ENCODE results near the gene TEAD2. TPM values are rescaled to one million over a fixed set of nuclear protein-coding genes. Genes with fewer than 3 reads are reported as not detected.

TEAD2 gene
- total RNA-seq, 4 donors from 2014 or later, result 13.8 to 23.5 (median 19.6) TPM

- no peak for TF ChIP-seq CTCF (IDR thresholded peaks at IDR 0.05; ENCODE audit: low read depth)
Measured at GRCh38 chr19:49316284-49316683, 45.9 kb downstream of the TEAD2 start.

GRCh38 chr19:49315111-49315510, 47.1 kb downstream of the TEAD2 start:
- no peak for TF ChIP-seq CTCF (IDR thresholded peaks at IDR 0.05; ENCODE audit: low read depth)

- TF ChIP-seq CTCF (IDR thresholded peaks at IDR 0.05; ENCODE audit: low read depth), result no peak
Measured at GRCh38 chr19:49309087-49309486, 53.1 kb downstream of the TEAD2 start.

GRCh38 chr19:49301866-49302252, 60.4 kb downstream of the TEAD2 start:
- no peak for TF ChIP-seq CTCF (IDR thresholded peaks at IDR 0.05; ENCODE audit: low read depth)

GRCh38 chr19:49301165-49301865, 60.9 kb downstream of the TEAD2 start:
- TF ChIP-seq CTCF (IDR thresholded peaks at IDR 0.05; ENCODE audit: low read depth), result no peak

GRCh38 chr19:49297403-49297802, 64.8 kb downstream of the TEAD2 start:
- TF ChIP-seq CTCF (IDR thresholded peaks at IDR 0.05; ENCODE audit: low read depth), result no peak

- no peak for TF ChIP-seq CTCF (IDR thresholded peaks at IDR 0.05; ENCODE audit: low read depth)
Measured at GRCh38 chr19:49295208-49295880, 66.9 kb downstream of the TEAD2 start.

Measured in subcutaneous adipose tissue (tissue), 4 donors.